HUES6 (cell line): ENCODE data around the gene MYH9.
"Not testable (repeated sequence)": the region's sequence is repeated elsewhere in the genome, so short reads cannot be mapped to it uniquely, and the experiment has no call there.

Experiments
- H3K27ac ChIP-seq: 2 replicates; pipeline ENCODE4 v1.7.0; 2013; ENCODE audit warnings: low read depth, mild to moderate bottlenecking, low read length, inconsistent platforms
- H3K27me3 ChIP-seq: 2 replicates; pipeline ENCODE4 v1.6.1; 2013; ENCODE audit warnings: low read length; ENCODE audit not compliant: control insufficient read depth, insufficient read depth
- H3K36me3 ChIP-seq: 2 replicates; pipeline ENCODE4 v1.6.1; 2013; ENCODE audit warnings: low read length; ENCODE audit not compliant: control insufficient read depth, insufficient read depth
- H3K4me1 ChIP-seq: 2 replicates; pipeline ENCODE4 v1.6.1; 2013; ENCODE audit warnings: low read length; ENCODE audit not compliant: control insufficient read depth, insufficient read depth
- H3K4me3 ChIP-seq: 2 replicates; pipeline ENCODE4 v1.5.1; 2013; ENCODE audit warnings: low read depth, low read length
- H3K9ac ChIP-seq: one replicate; pipeline ENCODE4 v1.6.1; 2013; ENCODE audit warnings: mild to moderate bottlenecking, low read length
- H3K9me3 ChIP-seq: 2 replicates; pipeline ENCODE4 v1.6.1; 2013; ENCODE audit warnings: low read depth, low read length; ENCODE audit not compliant: control insufficient read depth, insufficient read depth

Gene MYH9

GRCh38 chr22:36291831-36292740, 95.7 kb downstream of the MYH9 start:
- Histone ChIP-seq H3K4me1 (no peaks in the 10 kb centered on the region), H3K27me3 (no peaks in the 10 kb centered on the region), H3K9ac (no peak overlapping the region), H3K9me3 (peaks cover 7% of the 10 kb centered on the region; the same call in 1 of the 2 replicates), H3K27ac (no peak overlapping the region), H3K4me3 (no peak overlapping the region), H3K36me3 (peaks cover 83% of the 10 kb centered on the region)

GRCh38 chr22:36290391-36291075, 97.2 kb downstream of the MYH9 start:
- not testable (repeated sequence) for H3K9me3 ChIP-seq, H3K4me1 ChIP-seq, H3K9ac ChIP-seq, H3K27me3 ChIP-seq, H3K4me3 ChIP-seq, H3K27ac ChIP-seq
- H3K36me3 ChIP-seq, result peaks cover 83% of the 10 kb centered on the region

GRCh38 chr22:36289948-36290371, 97.8 kb downstream of the MYH9 start:
- H3K27me3 ChIP-seq, H3K27ac ChIP-seq, H3K4me3 ChIP-seq, H3K9me3 ChIP-seq, H3K9ac ChIP-seq, H3K4me1 ChIP-seq: not testable (repeated sequence)
- peaks cover 83% of the 10 kb centered on the region for H3K36me3 ChIP-seq

DNA sequence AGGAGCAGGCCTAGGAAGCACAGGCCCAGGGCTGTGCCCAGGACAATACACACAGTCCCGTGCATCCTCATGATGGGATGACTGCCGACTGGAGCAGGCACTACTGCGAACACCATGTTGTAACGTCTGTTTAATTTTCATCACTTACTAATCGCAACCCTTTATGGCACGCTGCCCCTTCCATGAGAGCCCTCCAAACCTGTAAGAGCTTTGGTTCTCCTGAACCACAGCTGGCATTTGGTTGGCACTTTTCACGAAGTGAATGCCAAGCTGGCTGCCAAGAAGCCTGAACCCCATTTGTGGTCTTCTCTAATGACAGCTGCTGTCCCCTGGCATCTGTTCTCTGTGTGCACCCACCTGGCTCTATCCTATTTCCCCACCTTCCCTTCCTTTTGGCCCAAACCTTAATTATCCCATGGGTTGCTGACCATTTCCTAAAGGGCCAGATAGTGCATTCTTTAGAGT, 98.3 kb downstream of the MYH9 start:
- peaks cover 83% of the 10 kb centered on the region for H3K36me3 ChIP-seq
- no peaks in the 10 kb centered on the region for H3K27me3 ChIP-seq
- no peaks in the 10 kb centered on the region for H3K4me1 ChIP-seq
- H3K4me3 ChIP-seq, result no peak overlapping the region
- H3K9me3 ChIP-seq, result peaks cover 7% of the 10 kb centered on the region; the same call in 1 of the 2 replicates
- H3K27ac ChIP-seq, result no peak overlapping the region
- H3K9ac ChIP-seq, result no peak overlapping the region

DNA sequence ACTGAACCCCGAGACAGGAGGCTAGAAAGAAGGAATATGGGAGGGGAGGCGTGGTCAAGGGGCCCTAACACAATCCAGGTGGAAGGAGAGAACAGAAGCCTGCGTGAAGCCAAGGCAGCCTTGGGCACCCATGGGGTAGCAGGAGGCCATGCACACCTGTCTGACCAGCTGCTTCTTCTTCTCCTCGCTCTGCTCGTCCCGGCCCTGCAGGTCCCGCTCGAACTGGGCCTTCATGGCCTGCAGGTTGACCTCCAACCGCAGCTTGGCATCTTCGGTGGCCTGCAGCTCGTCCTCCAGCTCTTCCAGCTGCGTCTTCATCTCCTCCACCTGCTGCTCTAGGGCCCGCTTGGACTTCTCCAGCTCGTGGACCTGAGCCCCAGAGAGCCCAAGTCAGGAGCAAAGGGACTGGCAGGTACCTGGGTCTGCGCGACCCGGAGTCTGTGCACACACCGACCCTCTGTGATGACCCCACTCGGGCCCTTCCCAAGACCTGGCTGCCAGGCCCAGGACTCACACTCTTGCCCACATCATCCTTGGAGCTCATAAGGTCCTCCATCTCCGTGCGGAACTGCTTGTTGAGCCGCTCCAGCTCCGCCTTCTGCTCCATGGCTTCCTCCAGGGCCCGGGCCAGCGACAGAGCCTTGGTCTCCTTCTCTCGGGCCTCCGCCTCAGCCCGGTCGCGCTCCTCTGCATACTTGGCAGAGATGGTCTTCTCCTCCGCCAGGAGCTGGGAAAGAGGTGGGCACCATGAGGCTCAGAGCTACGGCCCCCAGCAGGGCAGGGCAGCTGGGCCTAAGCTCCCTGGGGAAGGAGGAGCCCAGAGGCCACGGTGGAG, 99.0 kb downstream of the MYH9 start:
- no peak overlapping the region for H3K27ac ChIP-seq
- H3K9ac ChIP-seq, result no peak overlapping the region
- H3K4me1 ChIP-seq, result no peaks in the 10 kb centered on the region
- H3K4me3 ChIP-seq, result no peak overlapping the region
- peaks cover 7% of the 10 kb centered on the region; the same call in 1 of the 2 replicates for H3K9me3 ChIP-seq
- no peaks in the 10 kb centered on the region for H3K27me3 ChIP-seq
- H3K36me3 ChIP-seq, result peaks cover 83% of the 10 kb centered on the region

- no peak overlapping the region for H3K9ac ChIP-seq
These were observed 99.8 kb downstream of the MYH9 start for GRCh38 chr22:36287881-36288515.

DNA sequence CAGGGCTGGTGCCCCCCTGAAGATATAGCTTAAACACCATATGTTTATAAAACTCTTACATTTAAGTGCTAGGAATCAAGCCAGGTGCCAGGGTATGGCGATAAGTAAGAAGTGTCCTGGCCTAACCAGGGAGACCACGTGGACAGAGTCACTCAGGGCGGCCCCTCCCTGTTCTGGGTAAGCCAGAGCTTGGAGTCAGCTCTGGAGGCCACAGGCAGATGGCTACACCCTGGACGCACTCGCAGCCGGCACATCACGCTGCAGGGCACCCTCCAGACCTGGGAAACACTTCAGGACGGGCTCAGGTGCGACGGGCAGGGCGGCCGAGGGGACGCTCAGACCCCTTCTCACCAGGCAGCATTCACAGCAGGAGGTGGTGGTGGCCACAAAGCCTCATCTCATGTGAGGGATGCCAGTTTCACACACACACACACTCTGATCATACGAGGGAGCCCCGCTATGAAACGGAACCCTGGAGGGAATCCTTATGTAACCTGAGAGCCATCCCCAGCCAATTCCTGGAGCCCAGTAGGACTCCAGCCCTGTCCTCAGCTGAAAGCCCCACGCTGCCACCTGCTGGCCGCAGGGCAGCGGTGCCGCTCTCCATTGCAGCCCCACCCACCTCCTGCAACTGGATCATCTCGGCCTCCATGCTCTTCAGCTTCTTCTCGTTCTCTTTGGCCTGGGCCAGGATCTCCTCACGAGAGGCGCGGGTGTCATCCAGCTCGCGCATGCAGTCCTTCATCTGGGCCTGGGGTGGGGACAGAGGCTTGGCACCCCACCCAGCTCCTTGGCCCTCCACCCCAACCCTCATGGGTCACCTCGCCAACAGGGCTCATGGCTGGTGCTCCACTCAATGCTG, 101.4 kb downstream of the MYH9 start:
- no peaks in the 10 kb centered on the region for H3K4me1 ChIP-seq
- H3K36me3 ChIP-seq, result peaks cover 83% of the 10 kb centered on the region
- no peaks in the 10 kb centered on the region for H3K9me3 ChIP-seq
- peak overlapping the region; percentile 22 for H3K9ac ChIP-seq
- H3K27ac ChIP-seq, result peak overlapping the region; percentile 15; the same call in 1 of the 2 replicates
- H3K27me3 ChIP-seq, result no peaks in the 10 kb centered on the region
- H3K4me3 ChIP-seq, result no peak overlapping the region

More at GRCh38 chr22:36287881-36288515, 99.8 kb downstream of the MYH9 start:
- Histone ChIP-seq H3K27me3 (no peaks in the 10 kb centered on the region), H3K9me3 (peaks cover 7% of the 10 kb centered on the region; the same call in 1 of the 2 replicates), H3K27ac (no peak overlapping the region), H3K4me3 (no peak overlapping the region), H3K4me1 (no peaks in the 10 kb centered on the region), H3K36me3 (peaks cover 82% of the 10 kb centered on the region)

GRCh38 chr22:36285545-36285944, 102.2 kb downstream of the MYH9 start:
- Histone ChIP-seq H3K36me3 (peaks cover 89% of the 10 kb centered on the region), H3K27ac (0 out of 2 replicates have a peak overlapping the region, but pooled peaks have one; percentile 15), H3K4me1 (no peaks in the 10 kb centered on the region)

GRCh38 chr22:36285017-36285416, 102.8 kb downstream of the MYH9 start:
- no peak overlapping the region for H3K9ac ChIP-seq
- H3K9me3 ChIP-seq, result no peaks in the 10 kb centered on the region
- H3K4me3 ChIP-seq, result no peak overlapping the region
- H3K27ac ChIP-seq, result no peak overlapping the region
- no peaks in the 10 kb centered on the region for H3K4me1 ChIP-seq
- H3K36me3 ChIP-seq, result peaks cover 92% of the 10 kb centered on the region
- no peaks in the 10 kb centered on the region for H3K27me3 ChIP-seq

More at GRCh38 chr22:36285545-36285944, 102.2 kb downstream of the MYH9 start:
- Histone ChIP-seq H3K9me3 (no peaks in the 10 kb centered on the region), H3K4me3 (no peak overlapping the region), H3K9ac (no peak overlapping the region), H3K27me3 (no peaks in the 10 kb centered on the region)
